ENCODE results near the gene KCNH5. TPM values are rescaled to one million over a fixed set of nuclear protein-coding genes. Genes with fewer than 3 reads are reported as not detected.

KCNH5 gene
- total and polyA plus RNA-seq, 2 of the 13 experiments (the other 11 are each of a cell fraction or from before 2014, with no cell fraction given) = not detected

DNA sequence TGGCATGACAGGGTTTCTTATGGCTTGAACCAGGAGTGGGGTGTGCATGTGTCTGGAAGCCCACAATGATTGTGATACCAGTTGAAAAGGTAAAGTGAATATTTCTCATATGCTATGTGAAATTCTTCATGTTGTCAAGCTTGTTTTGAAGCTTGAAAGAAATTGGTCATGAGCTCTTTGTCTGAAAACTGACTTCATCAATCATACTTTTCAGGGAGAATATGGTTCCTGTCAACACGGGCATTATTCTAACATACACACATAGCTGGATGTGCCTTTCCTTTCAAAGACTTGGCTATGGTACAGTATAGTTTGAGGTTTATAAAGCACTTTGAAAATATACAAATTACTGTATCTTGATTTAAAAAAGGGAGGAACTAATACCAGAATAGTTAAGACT, 158.8 kb downstream of the KCNH5 start (continued):
- TF ChIP-seq, protein P1, sequence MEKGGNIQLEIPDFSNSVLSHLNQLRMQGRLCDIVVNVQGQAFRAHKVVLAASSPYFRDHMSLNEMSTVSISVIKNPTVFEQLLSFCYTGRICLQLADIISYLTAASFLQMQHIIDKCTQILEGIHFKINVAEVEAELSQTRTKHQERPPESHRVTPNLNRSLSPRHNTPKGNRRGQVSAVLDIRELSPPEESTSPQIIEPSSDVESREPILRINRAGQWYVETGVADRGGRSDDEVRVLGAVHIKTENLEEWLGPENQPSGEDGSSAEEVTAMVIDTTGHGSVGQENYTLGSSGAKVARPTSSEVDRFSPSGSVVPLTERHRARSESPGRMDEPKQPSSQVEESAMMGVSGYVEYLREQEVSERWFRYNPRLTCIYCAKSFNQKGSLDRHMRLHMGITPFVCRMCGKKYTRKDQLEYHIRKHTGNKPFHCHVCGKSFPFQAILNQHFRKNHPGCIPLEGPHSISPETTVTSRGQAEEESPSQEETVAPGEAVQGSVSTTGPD (CRISPR knock-in tag; IDR thresholded peaks at IDR 0.05) = no peak
- TF ChIP-seq CBX2 (IDR thresholded peaks at IDR 0.05; ENCODE audit: low read depth, low read length) (no peak), CBX2 (CRISPR knock-in tag; IDR thresholded peaks at IDR 0.05; ENCODE audit: low read depth) (no peak), SKI (IDR thresholded peaks at IDR 0.05; ENCODE audit: partially characterized antibody) (no peak), NFE2L1 (CRISPR knock-in tag; IDR thresholded peaks at IDR 0.05; ENCODE audit: borderline replicate concordance) (no peak), ZNF557 (CRISPR knock-in tag; IDR thresholded peaks at IDR 0.05) (no peak), HNRNPLL (IDR thresholded peaks at IDR 0.05; ENCODE audit: low read depth, low read length, poor library complexity, severe bottlenecking) (no peak), KDM5A (IDR thresholded peaks at IDR 0.05; ENCODE audit: borderline replicate concordance, low read length) (no peak)

DNA sequence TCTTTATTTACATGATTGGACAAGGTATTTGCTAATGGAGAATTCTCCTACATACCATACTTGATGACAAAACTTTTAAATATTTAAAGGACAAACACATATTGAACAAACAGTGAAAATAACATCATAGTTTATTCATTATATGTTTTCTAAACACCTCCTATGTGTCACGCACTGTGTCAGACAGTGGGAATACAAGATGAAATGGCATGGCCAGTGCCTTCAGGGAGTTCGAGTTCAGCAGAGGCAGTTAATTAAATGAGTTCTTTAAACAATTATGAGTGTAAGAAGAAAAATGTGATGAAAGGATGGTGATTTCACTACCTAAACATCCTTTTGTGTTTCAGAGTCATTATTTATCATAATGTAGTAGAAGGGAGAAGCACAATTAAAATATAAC, 159.8 kb downstream of the KCNH5 start:
- Histone ChIP-seq H3K9me3 (ENCODE audit: low read length) (no peaks in the 10 kb centered on the region), H3K4me3 (replicated peaks in 1 of 3; ENCODE audit: insufficient read depth in 1 of 3, low read depth in 2 of 3, low read length in 3 of 3) (no peak overlapping the region), H3K27me3 (ENCODE audit: control insufficient read depth in 1 of 2, insufficient read depth in 2 of 2, low read length in 2 of 2) (no peaks in the 10 kb centered on the region), H3K4me1 (ENCODE audit: insufficient read depth, low read length) (no peaks in the 10 kb centered on the region), H3K9ac (ENCODE audit: insufficient read depth, low read depth, low read length) (no peak overlapping the region), H3K79me2 (ENCODE audit: insufficient read depth, low read length) (no peaks in the 10 kb centered on the region), H2AFZ (ENCODE audit: low read length) (no peak overlapping the region), H3K4me2 (ENCODE audit: low read depth, low read length) (no peak overlapping the region), H3K36me3 (replicated peaks in 1 of 2; ENCODE audit: control insufficient read depth in 1 of 2, insufficient read depth in 2 of 2, low read length in 2 of 2) (no peaks in the 10 kb centered on the region), H3K27ac (ENCODE audit: extremely low read length, insufficient read depth, low read length) (no peak overlapping the region), H4K20me1 (ENCODE audit: insufficient read depth, low read length) (no peaks in the 10 kb centered on the region)
- in situ Hi-C loops (cut with HindIII; ENCODE audit: extremely low pct_ligation_motif_present, low pct_unique_long_range_greater_than_20kb) (no loop called here), intact Hi-C loops (cut with micrococcal nuclease; ENCODE audit: unreplicated experiment) (no loop called here)
- DNase-seq (ENCODE audit: low spot score) (no peak), ATAC-seq (no peak), FAIRE-seq (no peak)
- TF ChIP-seq ZNF451 (CRISPR knock-in tag; IDR thresholded peaks at IDR 0.05) = no peak
- ChIA-PET CTCF (ENCODE audit: low intra/inter-chr PET ratio, low total read pairs) (no interaction called here), POLR2A (no interaction called here)
- no TSS peak for BruUV-seq (replicated peaks)
- whole genome bisulfite sequencing (ENCODE audit: low lambda C conversion rate) = 1% methylated on average over 2 of the region's 2 CpGs
